HG03095 (cell line): ENCODE results near the gene VWA5B1.

Experiments used
- ATAC-seq: cut with Tn5 transposase; IDR thresholded peaks from one replicate; pipeline ENCODE4 v1.9.1; 2021; ENCODE audit warnings: moderate library complexity; ENCODE audit not compliant: unreplicated experiment

VWA5B1 gene

DNA sequence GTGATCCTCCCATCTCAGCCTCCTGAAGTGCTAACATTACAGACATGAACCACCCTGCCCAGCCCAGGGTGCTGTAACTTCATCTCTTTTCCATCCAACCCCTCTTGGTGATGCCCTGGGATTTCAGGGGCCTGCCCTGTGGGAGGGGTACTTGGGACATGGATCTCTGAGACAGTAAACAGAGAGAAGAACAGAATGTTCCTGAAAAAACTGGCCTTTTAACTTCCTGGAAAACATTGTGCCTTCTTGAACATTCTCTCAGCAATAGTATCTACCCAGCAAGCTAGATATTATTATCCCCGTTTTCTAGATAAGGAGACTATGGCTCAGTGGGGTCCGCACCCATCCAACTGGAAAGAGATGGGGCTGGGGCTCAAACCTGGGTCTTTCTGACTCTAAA, 57.0 kb downstream of the VWA5B1 start:
- ATAC-seq, result no peak

DNA sequence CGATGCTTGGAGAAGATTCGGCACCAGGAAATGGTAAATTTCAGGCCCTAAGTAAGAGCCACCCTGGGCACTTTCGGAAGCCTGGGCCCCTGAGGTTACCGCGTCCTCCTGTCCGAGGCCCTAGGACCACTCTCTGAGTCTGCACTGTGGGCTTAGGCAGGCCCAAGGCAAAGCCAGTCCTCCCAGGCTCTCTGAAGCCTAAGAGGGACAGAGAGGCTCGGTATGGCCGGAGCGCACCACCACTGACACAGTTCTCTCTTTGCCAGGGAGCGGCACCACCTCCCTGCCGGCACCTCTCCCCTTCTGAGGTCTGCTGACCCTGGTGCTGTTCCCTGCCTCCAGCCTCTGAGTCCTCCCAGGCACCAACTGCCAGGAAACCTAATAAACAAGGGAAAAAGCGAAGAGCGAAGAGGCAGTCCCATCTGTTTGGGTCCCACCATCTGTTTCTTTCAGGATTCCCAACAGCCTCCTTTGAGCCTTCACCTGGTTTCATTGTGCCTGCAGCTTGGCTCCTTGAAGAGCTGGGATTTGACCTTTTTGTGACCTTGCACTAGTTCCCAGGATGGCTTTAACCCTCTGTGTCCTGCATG, 57.7 kb downstream of the VWA5B1 start:
- ATAC-seq, result no peak

GRCh38 chr1:20349561-20349960, 58.9 kb downstream of the VWA5B1 start:
- ATAC-seq, result no peak

- no peak for ATAC-seq
Measured at GRCh38 chr1:20349971-20350370, 59.3 kb downstream of the VWA5B1 start.

DNA sequence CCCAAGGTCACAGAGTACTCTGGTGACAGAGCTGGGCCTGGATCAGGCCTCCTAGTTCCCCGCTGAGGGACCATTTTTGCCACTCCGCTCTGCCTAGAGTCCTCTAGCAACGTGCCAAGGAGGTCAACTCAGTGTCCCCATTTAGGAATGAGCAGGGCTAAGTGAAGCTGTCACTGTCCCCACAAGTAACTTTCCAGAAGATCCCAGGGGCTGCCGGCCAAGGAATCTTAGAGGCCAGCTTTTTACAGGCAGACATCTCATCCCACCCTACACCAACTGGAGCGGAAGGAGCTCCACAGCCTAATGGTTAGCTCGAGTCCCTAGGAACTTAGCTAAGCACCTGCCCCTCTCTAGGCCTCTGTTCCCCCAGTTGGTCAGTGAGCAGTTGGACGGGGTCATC, 59.7 kb downstream of the VWA5B1 start:
- ATAC-seq, result no peak

DNA sequence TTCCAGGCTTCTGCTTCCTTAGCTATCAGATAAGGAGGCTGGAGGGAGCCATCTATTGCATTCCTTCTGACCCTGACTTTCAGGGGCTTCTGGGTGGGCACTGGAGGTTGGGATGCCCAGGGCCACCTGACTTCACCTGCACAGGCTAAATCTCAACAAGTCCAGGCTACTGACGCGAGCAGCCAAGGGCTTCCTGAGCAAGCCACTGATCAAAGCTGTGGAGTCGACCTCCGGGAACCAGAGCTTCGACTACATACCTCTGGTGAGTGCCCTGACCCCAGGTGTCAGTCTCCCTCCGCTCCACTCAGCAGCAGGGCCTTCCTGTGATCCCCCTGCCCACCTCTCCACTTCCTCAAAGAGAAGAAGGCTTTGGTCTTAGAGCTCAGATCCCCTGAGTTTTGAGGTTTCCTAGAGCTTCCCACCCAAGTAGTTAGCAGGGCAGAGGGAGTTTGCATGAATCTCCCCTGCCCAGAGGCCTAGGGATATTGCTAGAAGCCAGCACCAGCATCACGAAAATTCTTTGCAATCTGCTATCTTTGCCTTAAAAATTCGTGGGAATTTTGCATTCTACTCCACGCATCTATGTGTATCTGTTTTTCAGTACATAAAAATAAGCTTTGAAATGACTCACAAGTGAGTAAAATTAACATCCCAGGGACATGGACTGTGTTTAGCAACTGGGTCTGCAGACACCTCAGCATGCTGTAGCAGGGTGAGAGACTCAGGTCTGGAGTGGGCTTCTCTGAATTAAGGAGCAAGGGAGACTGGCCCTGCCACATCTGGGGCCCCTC, 61.4 kb downstream of the VWA5B1 start:
- no peak for ATAC-seq

GRCh38 chr1:20353836-20354235, 63.2 kb downstream of the VWA5B1 start:
- ATAC-seq, result no peak

DNA sequence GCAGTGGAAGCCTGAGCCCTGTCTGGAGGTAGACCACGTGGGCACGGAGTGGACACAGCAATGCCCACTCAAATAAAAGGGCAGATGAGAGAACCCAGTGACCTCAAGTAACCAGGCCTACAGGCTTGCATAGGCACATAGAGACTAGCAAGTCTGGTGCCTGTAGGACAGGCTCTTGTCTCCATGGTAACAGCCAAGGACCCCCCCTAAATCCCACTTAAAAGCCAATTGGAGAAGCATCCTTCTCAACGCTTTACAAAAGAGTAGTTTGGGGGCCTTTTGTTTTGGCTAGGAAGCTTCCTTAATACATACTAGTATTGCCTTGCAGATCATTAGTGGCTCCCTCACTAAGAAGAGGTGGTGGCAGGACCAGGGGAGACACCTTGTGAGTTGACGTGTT, 63.9 kb downstream of the VWA5B1 start:
- ATAC-seq, result no peak

- no peak for ATAC-seq
Measured at GRCh38 chr1:20355101-20355827, 64.6 kb downstream of the VWA5B1 start.

- no peak for ATAC-seq
Measured at GRCh38 chr1:20355828-20356735, 65.4 kb downstream of the VWA5B1 start.

DNA sequence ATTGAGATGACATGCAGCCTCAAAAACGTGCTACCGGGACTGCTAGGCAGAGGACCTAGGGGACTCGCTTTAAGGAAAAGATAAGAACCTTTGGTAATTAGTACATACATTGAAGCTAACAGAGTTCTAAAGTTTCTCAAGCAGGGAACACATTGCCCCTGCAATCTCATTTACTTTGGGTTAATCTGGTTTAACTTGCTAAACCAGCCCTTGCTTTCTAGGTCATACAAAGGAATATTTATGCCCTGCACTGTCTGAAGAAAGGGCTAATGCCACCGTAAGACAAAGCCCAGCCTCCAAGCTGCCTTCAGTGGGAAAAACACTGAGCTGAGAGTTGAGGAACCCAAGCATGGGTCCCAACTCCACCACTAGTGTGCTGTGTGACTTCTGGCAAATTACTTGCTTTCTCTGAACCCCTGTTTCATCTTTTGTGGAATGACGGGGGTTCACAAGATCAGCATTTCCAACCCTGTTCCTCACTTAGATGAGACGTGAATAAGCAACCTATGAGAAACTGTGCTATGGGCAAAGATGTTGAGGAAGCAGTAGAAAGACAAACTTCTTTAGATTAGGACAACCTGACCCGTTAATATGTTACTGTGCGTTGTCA, 66.3 kb downstream of the VWA5B1 start:
- no peak for ATAC-seq

- no peak for ATAC-seq
Measured at GRCh38 chr1:20357796-20358195, 67.1 kb downstream of the VWA5B1 start.

- ATAC-seq, result no peak
Measured at GRCh38 chr1:20358761-20359263, 68.1 kb downstream of the VWA5B1 start.

DNA sequence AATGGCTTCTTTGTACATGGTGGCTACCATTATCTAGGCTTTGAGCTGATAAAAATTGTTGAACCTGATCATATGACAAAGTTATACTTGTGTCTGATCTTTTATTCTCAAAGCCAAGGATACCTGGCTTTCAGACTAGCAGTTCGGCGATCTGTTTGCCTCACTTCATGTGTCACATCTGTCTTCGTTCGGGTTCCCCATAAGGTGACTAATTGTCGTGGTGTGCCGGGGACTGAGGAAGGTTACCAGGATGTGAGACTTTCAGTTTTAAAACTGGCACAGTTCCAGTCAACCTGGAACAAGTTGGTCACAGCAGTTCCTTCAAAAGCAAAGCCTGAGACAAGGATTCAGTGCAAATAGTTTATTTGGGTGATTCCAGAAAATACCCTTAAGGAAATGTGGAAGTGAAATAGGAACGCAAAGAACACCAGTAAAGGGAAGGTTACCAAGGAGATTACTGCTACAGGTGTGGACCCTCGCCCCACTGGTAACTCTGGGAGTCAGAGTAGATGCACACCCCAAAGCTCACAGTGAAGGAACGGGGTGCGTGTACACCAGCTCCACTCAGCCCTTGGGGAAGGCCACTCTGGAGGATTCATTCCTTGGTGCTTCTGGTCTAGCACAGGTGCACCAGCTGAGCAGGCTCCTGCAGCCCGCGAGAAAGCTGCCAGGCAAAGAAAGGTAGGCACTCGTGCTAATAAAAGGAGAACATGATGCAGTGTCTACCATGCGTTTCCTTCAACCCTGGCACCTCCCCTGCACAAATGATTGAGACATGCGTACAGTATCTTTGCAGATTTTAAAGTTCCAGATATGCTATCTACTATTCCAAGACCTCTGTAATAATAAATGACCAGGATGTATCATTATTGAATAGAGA, 69.0 kb downstream of the VWA5B1 start:
- ATAC-seq, result no peak

DNA sequence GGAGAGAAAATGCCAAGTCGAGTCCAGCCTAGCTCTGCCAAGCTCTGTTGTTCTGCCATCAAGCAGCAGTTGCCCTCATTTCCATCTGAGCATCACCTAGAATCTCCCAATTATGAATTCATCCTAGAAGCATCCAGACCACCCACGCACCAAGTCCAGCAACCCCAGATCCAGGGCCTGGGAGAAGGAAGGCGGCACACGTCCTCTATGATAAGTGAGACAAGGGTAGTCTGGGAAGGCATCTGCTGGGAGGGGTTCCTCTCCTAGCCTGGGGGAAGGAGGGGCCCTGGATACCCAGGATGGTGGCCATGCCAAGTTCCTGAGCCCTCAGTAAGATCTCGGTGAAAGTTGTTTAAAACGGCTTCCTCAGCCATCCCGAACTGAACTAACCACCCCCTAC, 70.7 kb downstream of the VWA5B1 start:
- ATAC-seq, result no peak

GRCh38 chr1:20361805-20362381, 71.2 kb downstream of the VWA5B1 start:
- no peak for ATAC-seq

GRCh38 chr1:20362856-20363255, 72.2 kb downstream of the VWA5B1 start:
- no peak for ATAC-seq

GRCh38 chr1:20365421-20366055, 74.9 kb downstream of the VWA5B1 start:
- no peak for ATAC-seq

- ATAC-seq, result no peak
Measured at GRCh38 chr1:20366056-20366462, 75.4 kb downstream of the VWA5B1 start.
